HEK293 (cell line): ENCODE results near the gene DIS3L2.

ENCODE experiments used
- CTCF ChIA-PET: fragments of 350-600 bp; formaldehyde crosslinking; extraction: SDS; loops from one replicate; lab custom pipeline; 2021; ENCODE audit warnings: antibody characterized with exemption; lab: Yijun Ruan, JAX
- POLR2A ChIA-PET: fragments of 300-600 bp; formaldehyde crosslinking; extraction: SDS; loops from one replicate; lab custom pipeline; 2020; ENCODE audit warnings: antibody characterized with exemption, inconsistent platforms; lab: Yijun Ruan, JAX
- H3K27ac ChIP-seq: fragments of 200-500 bp; sonication (Bioruptor generic); 2 replicates; pipeline ENCODE4 v1.5.1; 2014; ENCODE audit warnings: low read depth, low read length, control low read depth, inconsistent platforms; ENCODE audit errors: extremely low read depth
- H3K36me3 ChIP-seq, 2 experiments: fragments of 200-500 bp in 1 of 2; sonication (Bioruptor generic) in 1 of 2; 1 replicate in 1 of 2; 2 replicates in 1 of 2; pipeline ENCODE4 v1.5.1; 2014 to 2017; ENCODE audit warnings: inconsistent platforms in 2 of 2, low read length in 2 of 2; ENCODE audit not compliant: control insufficient read depth in 2 of 2, insufficient read depth in 1 of 2
- H3K4me1 ChIP-seq: fragments of 200-500 bp; sonication (Bioruptor generic); 2 replicates; pipeline ENCODE4 v1.5.1; 2014; ENCODE audit warnings: mild to moderate bottlenecking, low read length, inconsistent platforms; ENCODE audit not compliant: control insufficient read depth, insufficient read depth
- H3K4me3 ChIP-seq: 2 replicates; pipeline ENCODE4 v1.5.1; 2011; ENCODE audit warnings: low read depth, mild to moderate bottlenecking, control low read depth, low read length, moderate library complexity
- H3K9me3 ChIP-seq: fragments of 200-500 bp; sonication (Bioruptor generic); 2 replicates; pipeline ENCODE4 v1.5.1; 2014; ENCODE audit warnings: low read depth, low read length, inconsistent platforms; ENCODE audit not compliant: control insufficient read depth, insufficient read depth
- BCL6B ChIP-seq: fragments of 450-650 bp; formaldehyde crosslinking; IDR thresholded peaks from 2 replicates; pipeline ENCODE4 v1.5.1; 2017; ENCODE audit warnings: missing biosample characterization, missing genetic modification characterization
- GFI1B ChIP-seq: fragments of 450-650 bp; formaldehyde crosslinking; IDR thresholded peaks from 2 replicates; pipeline ENCODE4 v1.5.1; 2016; ENCODE audit warnings: missing biosample characterization, missing genetic modification characterization
- GLI2 ChIP-seq: fragments of 450-650 bp; formaldehyde crosslinking; IDR thresholded peaks from 2 replicates; pipeline ENCODE4; 2017; ENCODE audit warnings: missing biosample characterization, missing genetic modification characterization, low read depth, borderline replicate concordance
- KLF9 ChIP-seq: fragments of 450-650 bp; formaldehyde crosslinking; IDR thresholded peaks from 2 replicates; pipeline ENCODE4 v1.5.1; 2016; ENCODE audit warnings: missing biosample characterization, missing genetic modification characterization, low read depth
- WT1 ChIP-seq: fragments of 450-650 bp; formaldehyde crosslinking; IDR thresholded peaks from 2 replicates; pipeline ENCODE4 v1.5.1; 2016; ENCODE audit warnings: missing biosample characterization, missing genetic modification characterization
- ZBTB1 ChIP-seq: fragments of 450-650 bp; formaldehyde crosslinking; IDR thresholded peaks from 2 replicates; pipeline ENCODE4 v1.5.1; 2016; ENCODE audit warnings: missing biosample characterization, missing genetic modification characterization
- ZBTB11 ChIP-seq: fragments of 450-650 bp; formaldehyde crosslinking; conservative IDR thresholded peaks from 2 replicates; pipeline ENCODE4 v1.5.1; 2016; ENCODE audit warnings: low read depth, missing biosample characterization, missing genetic modification characterization
- ZBTB21 ChIP-seq: fragments of 450-650 bp; formaldehyde crosslinking; IDR thresholded peaks from 2 replicates; pipeline ENCODE4 v1.5.1; 2017; ENCODE audit warnings: missing biosample characterization, missing genetic modification characterization
- ZBTB26 ChIP-seq: fragments of 450-650 bp; formaldehyde crosslinking; optimal IDR thresholded peaks from 2 replicates; pipeline ENCODE3; 2016; ENCODE audit warnings: missing biosample characterization, mild to moderate bottlenecking, missing genetic modification characterization
- ZBTB7A ChIP-seq: fragments of 450-650 bp; formaldehyde crosslinking; IDR thresholded peaks from 2 replicates; pipeline ENCODE4 v1.5.1; 2016; ENCODE audit warnings: low read depth, missing biosample characterization, missing genetic modification characterization
- ZFP69B ChIP-seq: fragments of 450-650 bp; formaldehyde crosslinking; IDR thresholded peaks from 2 replicates; pipeline ENCODE4 v1.5.1; 2016; ENCODE audit warnings: missing biosample characterization, missing genetic modification characterization
- ZNF248 ChIP-seq: fragments of 450-650 bp; formaldehyde crosslinking; IDR thresholded peaks from 2 replicates; pipeline ENCODE4 v1.5.1; 2017; ENCODE audit warnings: missing biosample characterization, missing genetic modification characterization
- ZNF404 ChIP-seq: fragments of 450-650 bp; formaldehyde crosslinking; IDR thresholded peaks from 2 replicates; pipeline ENCODE4 v1.5.1; 2017; ENCODE audit warnings: missing biosample characterization, missing genetic modification characterization
- ZNF544 ChIP-seq: fragments of 450-650 bp; formaldehyde crosslinking; IDR thresholded peaks from 2 replicates; pipeline ENCODE4 v1.5.0; 2017; ENCODE audit warnings: missing biosample characterization, missing genetic modification characterization
- ZNF610 ChIP-seq: fragments of 450-650 bp; formaldehyde crosslinking; IDR thresholded peaks from 2 replicates; pipeline ENCODE4 v1.5.1; 2016; ENCODE audit warnings: missing biosample characterization, missing genetic modification characterization, borderline replicate concordance
- ZNF830 ChIP-seq: fragments of 450-650 bp; IDR thresholded peaks from 2 replicates; pipeline ENCODE4 v1.5.0; 2018; ENCODE audit warnings: missing biosample characterization, missing genetic modification characterization, low read depth, mild to moderate bottlenecking, moderate library complexity
- TF ChIP-seq, protein P1 (sequence below): fragments of 450-650 bp; formaldehyde crosslinking; IDR thresholded peaks from 2 replicates; pipeline ENCODE4 v1.5.1; 2016; ENCODE audit warnings: missing biosample characterization, missing genetic modification characterization, low read depth
- TF ChIP-seq, protein P2 (sequence below): fragments of 450-650 bp; formaldehyde crosslinking; IDR thresholded peaks from 2 replicates; pipeline ENCODE4 v1.5.1; 2016; ENCODE audit warnings: missing biosample characterization, missing genetic modification characterization

DIS3L2 gene

DNA sequence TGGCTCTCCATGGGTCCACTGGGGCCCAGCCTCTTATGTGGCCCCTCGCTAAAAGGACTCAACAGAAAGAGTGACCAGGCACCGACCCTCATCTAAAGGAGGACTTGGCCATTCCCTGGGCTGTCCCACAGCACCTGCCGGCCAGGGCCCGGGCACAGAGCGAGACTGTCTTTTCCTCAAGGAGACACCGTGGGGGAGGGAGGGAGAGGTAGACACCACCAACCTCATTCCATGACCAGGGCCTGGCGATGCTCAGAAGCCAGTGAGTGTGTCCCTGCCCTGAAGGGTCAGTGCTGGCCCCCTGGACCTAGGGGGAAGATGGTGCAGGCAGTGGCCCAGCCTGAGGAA is 377.2 kb downstream of the DIS3L2 start (continued):
- TF ChIP-seq, protein P1, sequence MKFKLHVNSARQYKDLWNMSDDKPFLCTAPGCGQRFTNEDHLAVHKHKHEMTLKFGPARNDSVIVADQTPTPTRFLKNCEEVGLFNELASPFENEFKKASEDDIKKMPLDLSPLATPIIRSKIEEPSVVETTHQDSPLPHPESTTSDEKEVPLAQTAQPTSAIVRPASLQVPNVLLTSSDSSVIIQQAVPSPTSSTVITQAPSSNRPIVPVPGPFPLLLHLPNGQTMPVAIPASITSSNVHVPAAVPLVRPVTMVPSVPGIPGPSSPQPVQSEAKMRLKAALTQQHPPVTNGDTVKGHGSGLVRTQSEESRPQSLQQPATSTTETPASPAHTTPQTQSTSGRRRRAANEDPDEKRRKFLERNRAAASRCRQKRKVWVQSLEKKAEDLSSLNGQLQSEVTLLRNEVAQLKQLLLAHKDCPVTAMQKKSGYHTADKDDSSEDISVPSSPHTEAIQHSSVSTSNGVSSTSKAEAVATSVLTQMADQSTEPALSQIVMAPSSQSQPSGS (tag by site-specific recombination): no peak
- no peak for TF ChIP-seq WT1 (tag by site-specific recombination)
- TF ChIP-seq, all 188 proteins: peak for 0

- H3K27ac ChIP-seq: no peak overlapping the region
- no peak for TF ChIP-seq ZBTB21 (tag by site-specific recombination)
- no peak for TF ChIP-seq BCL6B (tag by site-specific recombination)
- TF ChIP-seq GFI1B (tag by site-specific recombination): no peak
- no peak for TF ChIP-seq ZBTB1 (tag by site-specific recombination)
- TF ChIP-seq KLF9 (tag by site-specific recombination): no peak
- no peak for TF ChIP-seq ZBTB26 (tag by site-specific recombination)
- no peak for TF ChIP-seq ZBTB7A (tag by site-specific recombination)
- TF ChIP-seq, protein P2, sequence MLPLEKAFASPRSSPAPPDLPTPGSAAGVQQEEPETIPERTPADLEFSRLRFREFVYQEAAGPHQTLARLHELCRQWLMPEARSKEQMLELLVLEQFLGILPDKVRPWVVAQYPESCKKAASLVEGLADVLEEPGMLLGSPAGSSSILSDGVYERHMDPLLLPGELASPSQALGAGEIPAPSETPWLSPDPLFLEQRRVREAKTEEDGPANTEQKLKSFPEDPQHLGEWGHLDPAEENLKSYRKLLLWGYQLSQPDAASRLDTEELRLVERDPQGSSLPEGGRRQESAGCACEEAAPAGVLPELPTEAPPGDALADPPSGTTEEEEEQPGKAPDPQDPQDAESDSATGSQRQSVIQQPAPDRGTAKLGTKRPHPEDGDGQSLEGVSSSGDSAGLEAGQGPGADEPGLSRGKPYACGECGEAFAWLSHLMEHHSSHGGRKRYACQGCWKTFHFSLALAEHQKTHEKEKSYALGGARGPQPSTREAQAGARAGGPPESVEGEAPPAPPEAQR: no peak
- no peak for TF ChIP-seq ZNF248 (tag by site-specific recombination)
- no peak for TF ChIP-seq ZNF544 (tag by site-specific recombination)
- TF ChIP-seq ZNF830 (tag by site-specific recombination): no peak
- TF ChIP-seq ZFP69B (tag by site-specific recombination): no peak
- no peak for TF ChIP-seq ZNF404
- TF ChIP-seq ZBTB11 (tag by site-specific recombination): no peak
- no peak for TF ChIP-seq ZNF610 (tag by site-specific recombination)
- no peak for TF ChIP-seq GLI2 (tag by site-specific recombination)
- POLR2A ChIA-PET: no interaction called here
- H3K36me3 ChIP-seq: no peaks in the 10 kb centered on the region
- H3K4me3 ChIP-seq: no peak overlapping the region
- H3K4me1 ChIP-seq: no peaks in the 10 kb centered on the region
- CTCF ChIA-PET: interaction anchor here (0.7 to 1.0 kb wide), 5 partner anchors 93 to 182 kb away, joined by 3 to 7 read pairs (median 3); no protein-coding TSS in a partner anchor
- H3K9me3 ChIP-seq: no peaks in the 10 kb centered on the region
These were observed 377.9 kb downstream of the DIS3L2 start for GRCh38 chr2:232339121-232340081.
